OCI-LY7 (cell line): ENCODE measurements around the gene MXD4. TPM values are rescaled to one million over a fixed set of nuclear protein-coding genes. Genes with fewer than 3 reads are reported as not detected.
A peak's percentile ranks its signal among the peaks of the same experiment; 100 is the strongest.

Experiments used
- BruUV-seq: library from RNA; stranded (reverse); fragments of 400-500 nt; replicated peaks from 2 replicates; lab custom pipeline; 2021; lab: Mats Ljungman, UMichigan
- CTCF ChIA-PET: fragments of 300-600 bp; sonication (Branson Sonifier 250); formaldehyde crosslinking; loops from one replicate; lab custom pipeline; 2022; ENCODE audit warnings: antibody characterized with exemption; ENCODE audit not compliant: unreplicated experiment; lab: Charles Lee
- POLR2A ChIA-PET: fragments of 300-600 bp; sonication (Branson Sonifier 250); formaldehyde crosslinking; loops from one replicate; lab custom pipeline; 2022; ENCODE audit warnings: antibody characterized with exemption; lab: Charles Lee
- DNase-seq: peaks from one replicate; pipeline ENCODE4 v3.0.0-alpha.2; 2015; ENCODE audit warnings: low spot score
- H2AFZ ChIP-seq: fragments of 200-600 bp; sonication (generic), shearing (Covaris generic); 2 replicates; pipeline ENCODE4 v1.6.1; 2014; ENCODE audit warnings: mild to moderate bottlenecking, antibody characterized with exemption, low read length, moderate library complexity
- H3K27ac ChIP-seq: fragments of 200-600 bp; sonication (generic); 2 replicates; pipeline ENCODE4 v1.5.1; 2014; ENCODE audit warnings: mixed run types, low read depth, mild to moderate bottlenecking, moderate library complexity, low read length, inconsistent platforms; ENCODE audit not compliant: poor library complexity, severe bottlenecking
- H3K36me3 ChIP-seq: fragments of 200-600 bp; sonication (generic); 2 replicates; pipeline ENCODE4 v1.6.1; 2014; ENCODE audit warnings: mild to moderate bottlenecking, antibody characterized with exemption, low read length, moderate library complexity, mixed read lengths; ENCODE audit not compliant: insufficient read depth
- H3K4me1 ChIP-seq: fragments of 200-600 bp; sonication (generic); 2 replicates; pipeline ENCODE4 v1.5.1; 2014; ENCODE audit warnings: mild to moderate bottlenecking, low read length; ENCODE audit not compliant: insufficient read depth, poor library complexity, severe bottlenecking
- H3K4me2 ChIP-seq: fragments of 200-600 bp; sonication (generic); 2 replicates; pipeline ENCODE4 v1.6.1; 2014; ENCODE audit warnings: mild to moderate bottlenecking, low read length
- H3K4me3 ChIP-seq: fragments of 200-600 bp; sonication (generic); 2 replicates; pipeline ENCODE4 v1.5.1; 2014; ENCODE audit warnings: mild to moderate bottlenecking, low read depth, low read length; ENCODE audit not compliant: poor library complexity, severe bottlenecking
- H3K79me2 ChIP-seq: fragments of 200-600 bp; sonication (generic); 2 replicates; pipeline ENCODE4 v1.6.1; 2016; ENCODE audit warnings: low read depth, mild to moderate bottlenecking, low read length, moderate library complexity, mixed read lengths; ENCODE audit not compliant: insufficient read depth
- H3K9me2 ChIP-seq: fragments of 200-600 bp; sonication (generic); 2 replicates; pipeline ENCODE4 v1.6.1; 2016; ENCODE audit warnings: mild to moderate bottlenecking, low read length, mixed read lengths; ENCODE audit not compliant: insufficient read depth
- H3K9me3 ChIP-seq: fragments of 200-600 bp; sonication (generic); 2 replicates; pipeline ENCODE4 v1.6.1; 2014; ENCODE audit warnings: mild to moderate bottlenecking, mixed run types, low read length, mixed read lengths
- H4K20me1 ChIP-seq: fragments of 200-600 bp; sonication (generic); 2 replicates; pipeline ENCODE4 v1.6.1; 2014; ENCODE audit warnings: mild to moderate bottlenecking, antibody characterized with exemption, low read length, moderate library complexity, mixed read lengths; ENCODE audit not compliant: insufficient read depth
- CTCF ChIP-seq: fragments of 200-600 bp; sonication (generic); conservative IDR thresholded peaks from 2 replicates; pipeline ENCODE4 v1.5.1; 2014; ENCODE audit warnings: mild to moderate bottlenecking, antibody characterized with exemption, low read length, moderate library complexity, mixed read lengths
- EZH2phosphoT487 ChIP-seq: fragments of 200-600 bp; sonication (generic); IDR thresholded peaks from 2 replicates; pipeline ENCODE4 v1.6.1; 2018; ENCODE audit warnings: low read depth, borderline replicate concordance, mild to moderate bottlenecking, mixed run types, antibody characterized with exemption, low read length, moderate library complexity, mixed read lengths
- intact Hi-C: fragments of 100-400 bp; cut with micrococcal nuclease; formaldehyde crosslinking; loops from one replicate; pipeline ENCODE4 v1.10.0; 2022; ENCODE audit not compliant: unreplicated experiment
- total RNA-seq, 2 experiments: library from RNA; depleted of rRNA in 1 of 2; stranded (reverse); fragments of >200 nt in 1 of 2; shearing (Covaris generic) in 1 of 2; gene quantifications; 2 replicates each; pipeline ENCODE4 v1.2.3, GENCODE V29; 2014 to 2022

Gene MXD4
- total RNA-seq, 2 experiments from 2014 or later: 3.0 to 11.6 TPM

DNA sequence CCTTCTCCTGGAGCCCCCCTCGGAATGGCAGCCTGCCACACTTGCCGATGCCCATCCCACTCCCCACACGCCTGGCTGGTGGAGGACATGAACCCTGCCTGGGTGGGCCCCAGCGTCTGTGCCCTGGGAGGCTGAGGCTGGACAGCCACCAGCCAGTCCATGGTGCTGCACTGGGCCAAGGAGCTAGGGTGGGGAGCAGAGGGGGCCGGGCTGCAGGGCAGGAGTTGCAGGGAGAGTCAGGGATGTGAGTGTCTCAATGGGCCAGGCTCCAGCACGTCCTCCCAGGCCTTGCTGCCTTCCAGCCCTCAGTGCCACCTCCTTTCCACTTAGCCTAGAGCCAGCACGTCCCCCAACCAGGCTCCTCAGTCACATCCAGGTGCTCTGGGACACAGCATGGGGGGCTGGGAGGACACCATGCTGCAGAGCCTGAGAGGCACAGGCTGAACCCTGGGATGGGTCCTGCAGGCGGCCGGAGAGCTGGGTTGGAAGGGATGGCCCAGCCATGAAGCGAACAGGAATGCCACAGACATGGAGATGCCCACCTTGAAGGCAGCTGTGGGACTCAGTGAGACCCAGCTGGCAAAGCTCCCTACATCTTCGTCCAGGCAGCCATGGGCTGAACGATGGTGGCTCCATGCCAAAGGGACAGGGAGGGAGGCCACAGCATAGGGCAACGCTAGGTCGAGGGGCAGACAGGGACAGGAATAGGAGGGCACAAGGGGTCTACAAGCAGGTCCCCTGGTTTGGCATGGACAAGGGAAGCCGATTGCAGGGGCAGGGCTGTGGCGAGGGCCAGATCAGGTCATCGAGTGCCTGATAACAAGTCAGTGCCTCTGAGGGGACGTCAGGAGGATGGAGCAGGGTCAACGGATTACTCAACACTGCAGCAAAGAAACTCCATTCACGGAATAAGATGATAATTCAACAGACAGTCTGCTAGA, 30.1 kb upstream of the MXD4 start:
- Histone ChIP-seq H3K4me1 (peaks cover 32% of the 10 kb centered on the region), H3K27ac (no peak overlapping the region), H3K4me2 (no peak overlapping the region), H3K79me2 (no peaks in the 10 kb centered on the region), H4K20me1 (no peaks in the 10 kb centered on the region), H3K4me3 (no peak overlapping the region), H3K36me3 (no peaks in the 10 kb centered on the region), H2AFZ (no peak overlapping the region; the same call in 1 of the 2 replicates), H3K9me3 (no peaks in the 10 kb centered on the region), H3K9me2 (no peaks in the 10 kb centered on the region)
- TF ChIP-seq CTCF (no peak), EZH2phosphoT487 (no peak)
- CTCF ChIA-PET: interaction anchor here (0.6 kb wide), 1 partner anchor 671 kb away, joined by 3 read pairs; the partner anchor contains the start of genes GRK4 and NOP14
- POLR2A ChIA-PET: no interaction called here
- no TSS peak for BruUV-seq
- intact Hi-C loops: loop anchor here (5.0 kb wide), 1 partner anchor 50 kb away; the partner anchor contains the start of genes HAUS3 and POLN
- DNase-seq: no peak

DNA sequence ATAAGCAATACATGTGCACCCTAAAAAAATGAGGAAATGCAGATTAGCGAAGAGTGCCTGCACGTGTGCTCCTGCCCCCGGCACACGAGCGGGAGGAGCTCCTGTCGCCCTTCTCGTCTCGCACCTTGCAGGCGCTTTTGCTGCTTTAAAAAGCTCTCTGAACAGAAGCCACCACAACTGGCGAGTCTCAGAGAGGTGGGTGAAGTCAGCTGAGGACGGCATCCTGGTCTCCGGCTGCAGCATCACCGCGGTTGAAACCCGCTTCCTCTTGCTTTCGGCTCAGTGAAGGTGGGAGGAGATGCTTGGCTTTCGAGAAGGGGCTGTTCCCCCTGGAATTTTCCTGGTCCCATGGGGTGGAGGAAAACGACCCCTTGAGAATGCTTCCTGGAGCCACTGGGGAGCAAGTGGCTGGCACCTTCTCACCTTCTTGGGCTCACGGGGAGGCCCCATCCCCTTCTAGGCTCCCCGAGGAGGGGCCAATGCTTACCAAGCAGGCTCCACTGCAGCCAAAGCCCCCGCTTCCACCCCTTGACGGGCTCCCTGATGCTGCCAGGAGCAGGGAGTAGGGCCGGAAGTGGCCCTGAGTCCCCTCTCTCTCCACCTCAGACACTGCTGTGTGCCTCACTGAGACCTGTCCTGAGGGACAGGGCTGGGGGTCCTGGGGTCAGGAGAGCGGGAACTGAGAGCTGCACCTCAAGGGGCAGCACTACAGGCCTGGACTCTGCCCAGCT, 29.2 kb upstream of the MXD4 start:
- peak overlapping the region; percentile 31 for H3K4me2 ChIP-seq
- H3K9me2 ChIP-seq: no peaks in the 10 kb centered on the region
- DNase-seq: peak; percentile 78
- ChIA-PET CTCF (interaction anchor here (0.6 kb wide), 1 partner anchor 672 kb away, joined by 3 read pairs; the partner anchor contains the start of genes GRK4 and NOP14), POLR2A (interaction anchor here (1.0 kb wide), 1 partner anchor 9 kb away, joined by 3 read pairs; no protein-coding TSS in a partner anchor)
- H3K9me3 ChIP-seq: no peaks in the 10 kb centered on the region
- H2AFZ ChIP-seq: peak overlapping the region; percentile 83
- TF ChIP-seq CTCF: no peak
- no peak for TF ChIP-seq EZH2phosphoT487
- H3K79me2 ChIP-seq: no peaks in the 10 kb centered on the region
- BruUV-seq: no TSS peak
- H3K4me3 ChIP-seq: no peak overlapping the region
- H3K36me3 ChIP-seq: no peaks in the 10 kb centered on the region
- H3K27ac ChIP-seq: peak overlapping the region; percentile 38
- H3K4me1 ChIP-seq: peaks cover 24% of the 10 kb centered on the region
- intact Hi-C loops: loop anchor here (5.0 kb wide), 1 partner anchor 49 kb away; the partner anchor contains the start of genes HAUS3 and POLN
- H4K20me1 ChIP-seq: no peaks in the 10 kb centered on the region
